GM19351 (cell line): Measurements from ENCODE around the gene POLR1C.
A peak's percentile ranks its signal among the peaks of the same experiment; 100 is the strongest.
"Not testable (repeated sequence)": the region's sequence is repeated elsewhere in the genome, so short reads cannot be mapped to it uniquely, and the experiment has no call there.

Source experiments
- ATAC-seq: cut with Tn5 transposase; IDR thresholded peaks from one replicate; pipeline ENCODE4 v1.9.1; 2021; ENCODE audit warnings: mild to moderate bottlenecking, moderate library complexity; ENCODE audit not compliant: unreplicated experiment

POLR1C gene

GRCh38 chr6:43516697-43517504 is at the start of gene POLR1C, which contains the start of gene YIPF3:
POLR1C (plus strand) TSS chr6:43517089; CDS start chr6:43517110, 21 bp downstream.
YIPF3 (minus strand) TSS chr6:43516926; CDS start chr6:43516807, 119 bp downstream.
- peak; percentile 90 for ATAC-seq

- not testable (repeated sequence) for ATAC-seq
These were observed 49.6 kb upstream of the POLR1C start for GRCh38 chr6:43467265-43467664.

GRCh38 chr6:43467752-43468151 is 49.1 kb upstream of the POLR1C start:
- ATAC-seq, result no peak

- no peak for ATAC-seq
These were observed 48.6 kb upstream of the POLR1C start for GRCh38 chr6:43468240-43468639.

GRCh38 chr6:43468748-43469681 is 47.9 kb upstream of the POLR1C start:
- ATAC-seq, result no peak

- ATAC-seq, result no peak
These were observed 46.9 kb upstream of the POLR1C start for GRCh38 chr6:43469947-43470346.

GRCh38 chr6:43471399-43471798 is 45.5 kb upstream of the POLR1C start:
- ATAC-seq, result no peak

GRCh38 chr6:43472515-43472914 is 44.4 kb upstream of the POLR1C start:
- no peak for ATAC-seq

- no peak for ATAC-seq
These were observed 41.4 kb upstream of the POLR1C start for GRCh38 chr6:43475516-43475915.

- no peak for ATAC-seq
These were observed 40.1 kb upstream of the POLR1C start for GRCh38 chr6:43476746-43477145.

GRCh38 chr6:43477235-43478007 is 39.5 kb upstream of the POLR1C start, which contains the start of gene TJAP1:
TJAP1 (plus strand) TSS chr6:43477570; CDS start chr6:43499002, 21,432 bp downstream.
- ATAC-seq, result peak; percentile 97

- ATAC-seq, result no peak
These were observed 38.9 kb upstream of the POLR1C start for GRCh38 chr6:43478008-43478372.

GRCh38 chr6:43481075-43481474 is 35.8 kb upstream of the POLR1C start:
- no peak for ATAC-seq

GRCh38 chr6:43481591-43482236 is 35.2 kb upstream of the POLR1C start:
- no peak for ATAC-seq

GRCh38 chr6:43488667-43489276 is 28.1 kb upstream of the POLR1C start:
- no peak for ATAC-seq

GRCh38 chr6:43489277-43490072 is 27.4 kb upstream of the POLR1C start:
- ATAC-seq, result no peak

- ATAC-seq, result no peak
These were observed 26.4 kb upstream of the POLR1C start for GRCh38 chr6:43490523-43490939.

- no peak for ATAC-seq
These were observed 24.9 kb upstream of the POLR1C start for GRCh38 chr6:43491750-43492661.
